ENCODE results near the gene CERS6.

- no peak for TF ChIP-seq CTCF (IDR thresholded peaks at IDR 0.05)
- no peak for TF ChIP-seq USF2 (CRISPR knock-in tag; IDR thresholded peaks at IDR 0.05)
- no peak for TF ChIP-seq TCF7 (CRISPR knock-in tag; IDR thresholded peaks at IDR 0.05; ENCODE audit: low read depth)
- no peak for TF ChIP-seq IRF2 (CRISPR knock-in tag; IDR thresholded peaks at IDR 0.05; ENCODE audit: borderline replicate concordance, low read depth)
- no peak for TF ChIP-seq SP1 (CRISPR knock-in tag; conservative IDR thresholded peaks at IDR 0.05)
- TF ChIP-seq ZNF512 (CRISPR knock-in tag; IDR thresholded peaks at IDR 0.05; ENCODE audit: borderline replicate concordance) = no peak
- no peak for TF ChIP-seq ATF3 (CRISPR knock-in tag; conservative IDR thresholded peaks at IDR 0.05)
- no peak for TF ChIP-seq ZNF121 (CRISPR knock-in tag; IDR thresholded peaks at IDR 0.05)
- no peak for TF ChIP-seq E2F1 (CRISPR knock-in tag; IDR thresholded peaks at IDR 0.05)
- TF ChIP-seq ZNF423 (CRISPR knock-in tag; IDR thresholded peaks at IDR 0.05) = no peak
- no peak for TF ChIP-seq NR2C2 (CRISPR knock-in tag; IDR thresholded peaks at IDR 0.05)
- TF ChIP-seq ZNF281 (CRISPR knock-in tag; IDR thresholded peaks at IDR 0.05) = no peak
- no peak for TF ChIP-seq CDX4 (CRISPR knock-in tag; IDR thresholded peaks at IDR 0.05; ENCODE audit: borderline replicate concordance)
Observed at GRCh38 chr2:168814046-168814445, 358.0 kb downstream of the CERS6 start.

Measured in WTC11 (cell line).